ENCODE data around the gene DAB2IP. TPM values are rescaled to one million over a fixed set of nuclear protein-coding genes. Genes with fewer than 3 reads are reported as not detected.

The DAB2IP gene
- total and polyA plus RNA-seq, 4 donors, result 19.4 to 75.0 (median 28.7) TPM

GRCh38 chr9:121708768-121709488 lies 57.5 kb downstream of the DAB2IP start:
- Histone ChIP-seq H3K36me3 (ENCODE audit: control insufficient read depth in 4 of 4, insufficient read depth in 4 of 4, low read length in 4 of 4) (peaks cover 0 to 2% (median under 1%) of the 10 kb centered on the region in 4 donors), H3K27me3 (ENCODE audit: control insufficient read depth in 3 of 3, insufficient read depth in 3 of 3, low read length in 2 of 3) (no peaks in the 10 kb centered on the region), H3K9me3 (ENCODE audit: control insufficient read depth in 4 of 4, insufficient read depth in 3 of 4, low read length in 3 of 4) (no peaks in the 10 kb centered on the region), H3K27ac (ENCODE audit: low read depth in 1 of 2, low read length in 1 of 2) (no peak overlapping the region), H3K4me1 (ENCODE audit: control insufficient read depth in 5 of 5, insufficient read depth in 5 of 5, low read length in 5 of 5) (peaks cover 0 to 18% (median 4%) of the 10 kb centered on the region in 5 donors), H3K4me3 (no peak overlapping the region), H3K9ac (ENCODE audit: insufficient read depth in 1 of 2, low read length in 2 of 2) (no peak overlapping the region)
- no peak for TF ChIP-seq CTCF (IDR thresholded peaks at IDR 0.05; ENCODE audit: control extremely low read depth, extremely low read depth)
- DNase-seq, result no peak
- no peak for ATAC-seq (ENCODE audit: insufficient read depth, low FRiP score)
- 87 to 93% methylated on average over 14 of the region's 14 CpGs for WGBS, 2 donors

GRCh38 chr9:121709798-121710197 lies 58.4 kb downstream of the DAB2IP start:
- no peak overlapping the region for H3K4me3 ChIP-seq
- ATAC-seq (ENCODE audit: insufficient read depth, low FRiP score) (no peak), DNase-seq (no peak)
- H3K9me3 ChIP-seq (ENCODE audit: control insufficient read depth in 4 of 4, insufficient read depth in 3 of 4, low read length in 3 of 4), result no peaks in the 10 kb centered on the region
- peaks cover 0 to 2% (median under 1%) of the 10 kb centered on the region in 4 donors for H3K36me3 ChIP-seq (ENCODE audit: control insufficient read depth in 4 of 4, insufficient read depth in 4 of 4, low read length in 4 of 4)
- no peak for TF ChIP-seq CTCF (IDR thresholded peaks at IDR 0.05; ENCODE audit: control extremely low read depth, extremely low read depth)
- no peak overlapping the region for H3K9ac ChIP-seq (ENCODE audit: insufficient read depth in 1 of 2, low read length in 2 of 2)
- no peaks in the 10 kb centered on the region for H3K27me3 ChIP-seq (ENCODE audit: control insufficient read depth in 3 of 3, insufficient read depth in 3 of 3, low read length in 2 of 3)
- WGBS, 2 donors, result 83% methylated on average over 4 of the region's 4 CpGs
- H3K27ac ChIP-seq (ENCODE audit: low read depth in 1 of 2, low read length in 1 of 2), result peak overlapping the region in 1 of 2 donors; percentile 45
- H3K4me1 ChIP-seq (ENCODE audit: control insufficient read depth in 5 of 5, insufficient read depth in 5 of 5, low read length in 5 of 5), result peaks cover 0 to 18% (median 4%) of the 10 kb centered on the region in 5 donors

- Histone ChIP-seq H3K9me3 (ENCODE audit: control insufficient read depth in 4 of 4, insufficient read depth in 3 of 4, low read length in 3 of 4) (no peaks in the 10 kb centered on the region), H3K27me3 (ENCODE audit: control insufficient read depth in 3 of 3, insufficient read depth in 3 of 3, low read length in 2 of 3) (no peaks in the 10 kb centered on the region), H3K9ac (ENCODE audit: insufficient read depth in 1 of 2, low read length in 2 of 2) (no peak overlapping the region), H3K4me3 (no peak overlapping the region), H3K27ac (ENCODE audit: low read depth in 1 of 2, low read length in 1 of 2) (no peak overlapping the region), H3K4me1 (ENCODE audit: control insufficient read depth in 5 of 5, insufficient read depth in 5 of 5, low read length in 5 of 5) (peaks cover 0 to 23% (median 4%) of the 10 kb centered on the region in 5 donors), H3K36me3 (ENCODE audit: control insufficient read depth in 4 of 4, insufficient read depth in 4 of 4, low read length in 4 of 4) (peaks cover 0 to 2% (median under 1%) of the 10 kb centered on the region in 4 donors)
- ATAC-seq (ENCODE audit: insufficient read depth, low FRiP score) (no peak), DNase-seq (peak in 1 of 3 donors; percentile 47)
- no peak for TF ChIP-seq CTCF (IDR thresholded peaks at IDR 0.05; ENCODE audit: control extremely low read depth, extremely low read depth)
These were observed 59.8 kb downstream of the DAB2IP start for GRCh38 chr9:121711281-121711680.
